Muscle of back (tissue), 13 donors: ENCODE results near the gene TRIML1. TPM values are rescaled to one million over a fixed set of nuclear protein-coding genes. Genes with fewer than 3 reads are reported as not detected.

Experiments
- DNase-seq, 3 donors: peaks; one replicate each; pipeline versions ENCODE4 v3.0.0 to v3.0.0-alpha.2; 2013
- long read RNA-seq, 9 donors: transcript quantifications; one replicate each; lab custom pipeline, GENCODE V29; 2026
- polyA plus RNA-seq, 10 donors: library from polyadenylated mRNA; unstranded; fragments of 120-200 nt; gene quantifications; one replicate each; pipeline ENCODE4 v1.2.1, GENCODE V29; 2013; ENCODE audit not compliant: insufficient read length in 10 of 10

TRIML1 gene, protein sequence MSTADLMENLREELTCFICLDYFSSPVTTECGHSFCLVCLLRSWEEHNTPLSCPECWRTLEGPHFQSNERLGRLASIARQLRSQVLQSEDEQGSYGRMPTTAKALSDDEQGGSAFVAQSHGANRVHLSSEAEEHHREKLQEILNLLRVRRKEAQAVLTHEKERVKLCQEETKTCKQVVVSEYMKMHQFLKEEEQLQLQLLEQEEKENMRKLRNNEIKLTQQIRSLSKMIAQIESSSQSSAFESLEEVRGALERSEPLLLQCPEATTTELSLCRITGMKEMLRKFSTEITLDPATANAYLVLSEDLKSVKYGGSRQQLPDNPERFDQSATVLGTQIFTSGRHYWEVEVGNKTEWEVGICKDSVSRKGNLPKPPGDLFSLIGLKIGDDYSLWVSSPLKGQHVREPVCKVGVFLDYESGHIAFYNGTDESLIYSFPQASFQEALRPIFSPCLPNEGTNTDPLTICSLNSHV
- polyA plus RNA-seq: not detected
- long read RNA-seq, donor 1: 0 reads
- long read RNA-seq, donor 2: 0 reads
- long read RNA-seq, donor 3: 0 reads
- long read RNA-seq, donor 4: 0 reads
- long read RNA-seq, donor 5: 0 reads
- long read RNA-seq, donor 6: 0 reads
- long read RNA-seq, donor 7: 0 reads
- long read RNA-seq, donor 8: 0 reads
- long read RNA-seq, donor 9: 0 reads

GRCh38 chr4:188139141-188139540 is at the start of gene TRIML1:
Gene TRIML1, plus strand, starts transcription at chr4:188139441. Its CDS starts 118 bp downstream, at chr4:188139559.
- no peak for DNase-seq

DNA sequence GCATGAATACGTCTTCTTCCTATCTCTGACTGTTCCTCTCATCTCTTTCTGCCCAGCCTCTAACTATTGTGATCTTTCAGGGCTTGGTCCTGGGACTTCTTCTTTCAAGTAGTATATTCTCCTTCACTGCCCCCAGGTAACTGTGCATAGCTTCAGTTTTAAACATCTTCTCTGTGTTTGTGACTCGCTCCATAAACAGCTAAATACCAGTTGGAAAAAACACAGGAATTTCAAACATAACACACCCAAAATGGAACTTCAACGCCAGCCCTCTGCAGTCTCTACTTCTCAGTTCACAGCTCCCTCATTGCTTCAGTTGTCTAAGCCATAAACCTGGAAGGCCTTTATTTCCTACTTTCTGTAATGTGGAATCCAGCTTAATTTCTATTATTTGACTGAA is 46.4 kb upstream of the TRIML1 start:
- no peak for DNase-seq

- no peak for DNase-seq
Observed at GRCh38 chr4:188106454-188106853, 32.8 kb upstream of the TRIML1 start.

DNA sequence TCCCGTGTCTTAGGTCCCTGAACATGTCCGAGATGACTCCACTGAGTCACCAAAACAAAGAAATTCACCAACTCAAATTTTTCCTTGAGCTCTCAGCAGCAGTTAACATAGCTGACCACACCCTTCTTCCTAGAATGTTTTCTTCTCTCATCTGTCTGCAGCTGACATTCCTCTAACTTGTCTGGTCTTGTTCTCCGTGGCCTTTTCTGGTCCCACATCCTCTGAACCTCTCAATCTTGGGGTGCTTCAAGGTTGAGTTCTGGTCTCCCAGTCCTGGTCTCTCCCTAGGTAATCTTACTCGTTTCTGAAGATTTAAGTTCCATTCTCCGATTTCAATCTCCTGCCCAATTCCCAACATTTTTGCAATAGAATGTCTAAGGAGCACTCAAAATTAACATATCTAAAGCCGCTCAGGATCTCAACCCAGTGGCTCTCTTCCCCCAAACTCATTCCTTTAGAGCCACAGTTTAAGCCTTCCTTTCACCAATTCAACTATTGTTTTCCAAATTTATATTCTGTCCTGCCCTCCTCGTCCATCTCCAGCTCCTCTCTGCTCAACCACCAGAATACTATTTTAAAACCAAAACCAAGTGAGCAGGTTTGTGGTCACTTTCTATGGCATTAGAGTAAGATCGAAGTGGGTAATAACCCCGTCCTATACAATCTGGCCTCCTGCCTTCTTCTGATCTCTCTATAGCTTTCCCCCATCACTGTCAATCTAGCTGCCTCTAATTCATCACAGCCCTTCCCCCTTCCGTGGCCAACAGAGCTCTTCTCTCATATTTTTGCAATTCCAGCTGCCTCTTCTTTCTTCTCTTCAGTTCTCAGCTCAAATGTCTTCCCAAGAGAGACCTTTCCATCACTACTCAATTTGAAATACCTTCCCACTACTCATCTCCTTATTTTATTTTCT is 31.1 kb upstream of the TRIML1 start:
- DNase-seq: peak in 1 of 3 donors; percentile 18

DNA sequence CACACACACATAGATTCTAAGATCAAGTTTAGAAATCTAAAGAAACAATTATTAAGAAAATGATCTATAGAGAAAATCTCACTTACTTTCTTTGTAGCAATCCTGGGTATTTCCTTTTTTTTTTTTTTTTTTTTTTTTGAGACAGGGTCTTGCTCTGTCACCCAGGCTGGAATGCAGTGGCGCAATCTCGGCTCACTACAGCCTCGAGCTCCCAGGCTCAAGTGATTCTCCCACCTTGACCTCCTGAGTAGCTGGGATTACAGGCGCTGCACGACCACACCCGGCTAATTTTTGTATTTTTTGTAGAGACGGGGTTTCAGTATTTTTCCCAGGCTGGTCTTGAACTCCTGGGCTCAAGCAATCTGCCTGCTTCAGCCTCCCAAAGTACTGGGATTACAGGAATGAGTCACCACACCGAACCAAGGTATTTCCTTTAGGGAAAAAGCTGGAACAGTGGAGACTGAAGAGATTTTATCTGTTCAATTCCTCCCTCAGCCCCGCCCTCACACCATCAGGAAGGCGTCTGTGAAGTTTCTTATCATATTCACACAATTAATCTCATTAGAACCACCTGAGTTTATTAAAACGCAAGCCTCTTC is 30.0 kb upstream of the TRIML1 start, which contains the start of gene TRIML2:
TSS of gene TRIML2 (minus strand) at position 447 of the 599 bp plus-strand sequence. CDS start 4,235 bp downstream, outside the sequence.
- DNase-seq: no peak

- no peak for DNase-seq
Observed at GRCh38 chr4:188110036-188110435, 29.2 kb upstream of the TRIML1 start.

DNA sequence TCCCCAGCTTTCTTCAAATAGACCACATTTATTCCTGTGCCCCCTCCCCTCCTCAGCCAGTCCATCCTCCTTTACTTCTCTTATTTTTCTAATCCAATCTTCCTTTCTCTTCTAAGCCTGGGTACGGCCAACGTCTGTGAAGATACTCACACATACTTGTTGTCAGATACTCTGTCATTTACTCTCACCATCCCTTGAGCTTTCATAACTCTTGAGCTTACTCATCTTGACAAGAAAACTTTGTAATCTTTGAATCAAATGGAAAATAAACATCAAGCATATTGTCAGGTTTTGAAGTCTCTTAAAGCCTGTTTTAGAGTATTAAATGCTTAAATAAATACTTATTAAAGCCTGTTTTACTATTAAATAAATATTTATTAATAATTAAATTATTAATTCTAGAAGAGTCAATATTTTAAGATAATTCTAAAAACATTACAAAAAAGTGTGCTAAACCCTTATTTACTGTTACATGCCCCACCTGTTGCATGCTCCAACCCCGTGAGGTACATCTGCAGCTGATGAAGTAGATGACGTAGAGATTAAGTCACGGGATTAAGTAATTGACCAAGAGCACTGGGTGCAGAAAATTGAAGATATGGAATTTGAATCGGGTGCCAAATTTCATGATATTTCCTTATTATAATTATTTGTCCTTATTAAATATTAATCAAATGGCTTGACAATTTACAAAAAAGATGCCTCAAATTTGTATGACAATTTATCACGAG is 28.3 kb upstream of the TRIML1 start:
- DNase-seq: no peak

- no peak for DNase-seq
Observed at GRCh38 chr4:188111955-188112354, 27.3 kb upstream of the TRIML1 start.

GRCh38 chr4:188113156-188113555 is 26.1 kb upstream of the TRIML1 start:
- DNase-seq: no peak

- DNase-seq: no peak
Observed at GRCh38 chr4:188117631-188118324, 21.5 kb upstream of the TRIML1 start.

DNA sequence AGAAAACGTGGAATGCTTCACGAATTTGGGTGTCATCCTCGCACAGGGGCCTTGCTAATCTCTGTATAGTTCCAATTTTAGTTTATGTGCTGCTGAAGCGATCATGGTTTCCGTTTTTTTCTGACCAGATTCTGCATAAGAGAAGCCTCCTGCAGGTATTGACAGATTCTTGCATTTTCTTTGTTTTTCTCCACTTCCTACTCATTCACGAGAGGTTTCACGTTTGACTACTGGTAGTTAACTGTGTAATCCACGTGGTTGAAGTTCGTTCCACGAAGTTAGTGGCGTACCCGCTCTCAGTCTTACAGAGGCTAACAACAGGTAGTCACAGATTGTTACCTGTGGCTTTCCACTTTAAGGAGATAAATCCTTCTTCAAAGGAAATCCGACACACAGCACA is 17.7 kb upstream of the TRIML1 start:
- DNase-seq: no peak

- peak in 1 of 3 donors; percentile 66 for DNase-seq
Observed at GRCh38 chr4:188127214-188127874, 11.9 kb upstream of the TRIML1 start.

- DNase-seq: no peak
Observed at GRCh38 chr4:188130355-188130754, 8.9 kb upstream of the TRIML1 start.

DNA sequence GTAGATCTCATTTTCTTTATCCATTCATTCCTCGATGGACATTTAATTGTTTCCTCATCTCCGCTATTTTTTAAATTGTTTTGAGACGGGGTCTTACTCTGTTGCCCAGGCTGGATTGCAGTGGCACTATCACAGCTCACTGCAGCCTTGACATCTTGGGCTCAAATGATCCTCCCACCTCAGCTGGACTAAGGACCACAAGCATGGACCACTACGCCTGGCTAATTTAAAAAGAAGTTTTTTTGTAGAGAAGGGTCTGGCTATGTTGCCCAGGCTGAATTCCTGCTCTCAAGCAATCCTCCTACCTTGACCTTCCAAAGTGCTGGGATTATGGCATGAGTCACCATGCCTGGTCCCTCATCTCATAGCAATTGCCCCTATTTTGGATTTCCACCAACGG is 7.0 kb upstream of the TRIML1 start:
- DNase-seq: no peak

DNA sequence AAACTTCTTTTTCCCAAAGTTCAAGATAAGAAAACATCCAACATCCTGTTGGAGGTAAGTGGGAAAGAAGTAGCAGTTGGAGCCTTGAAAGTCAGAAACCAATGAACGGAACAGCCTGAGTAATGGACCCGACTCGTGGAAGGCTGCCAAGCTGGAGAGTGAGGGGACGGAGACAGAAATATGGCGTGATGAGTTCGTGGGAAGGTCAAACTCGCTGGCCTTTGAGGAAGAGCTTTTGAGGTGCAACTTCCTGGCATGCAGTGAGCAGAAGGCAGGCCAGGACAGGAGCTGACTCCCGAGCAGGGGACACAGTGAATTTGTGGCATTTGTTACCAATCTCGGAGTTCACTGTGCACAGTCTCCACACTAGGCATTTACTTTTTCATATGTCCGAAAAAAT is 1.0 kb upstream of the TRIML1 start:
- DNase-seq: no peak

DNA sequence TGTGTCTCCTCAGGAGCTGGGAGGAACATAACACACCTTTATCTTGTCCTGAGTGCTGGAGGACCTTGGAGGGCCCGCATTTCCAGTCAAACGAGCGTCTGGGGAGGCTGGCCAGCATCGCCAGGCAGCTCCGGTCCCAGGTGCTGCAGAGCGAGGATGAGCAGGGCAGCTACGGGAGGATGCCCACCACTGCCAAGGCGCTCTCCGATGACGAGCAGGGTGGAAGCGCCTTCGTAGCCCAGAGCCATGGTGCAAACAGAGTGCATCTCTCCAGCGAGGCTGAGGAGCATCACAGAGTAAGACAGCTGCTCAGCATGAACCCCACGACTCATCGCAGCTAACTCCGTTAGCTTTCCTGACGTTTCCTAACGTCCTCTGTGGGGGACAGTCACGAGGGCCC is 430 bp downstream of the TRIML1 start:
- no peak for DNase-seq

DNA sequence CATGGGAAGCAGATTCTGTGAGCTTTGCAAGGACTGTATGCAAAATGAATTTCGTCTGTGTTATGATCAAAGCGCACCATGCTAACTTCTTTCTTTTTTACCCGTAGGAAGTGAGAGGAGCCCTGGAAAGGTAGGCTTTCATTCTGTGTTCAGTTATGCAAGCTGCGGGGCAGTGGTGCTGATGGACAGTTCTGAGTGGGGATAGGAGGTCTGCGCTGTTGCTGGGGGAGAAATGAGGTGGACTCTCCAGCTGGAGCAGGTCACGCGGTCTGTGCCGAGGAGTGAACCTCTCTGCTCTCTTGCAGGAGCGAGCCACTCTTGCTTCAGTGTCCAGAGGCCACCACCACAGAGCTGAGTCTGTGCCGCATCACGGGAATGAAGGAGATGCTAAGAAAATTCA is 4.5 kb downstream of the TRIML1 start:
- DNase-seq: no peak

DNA sequence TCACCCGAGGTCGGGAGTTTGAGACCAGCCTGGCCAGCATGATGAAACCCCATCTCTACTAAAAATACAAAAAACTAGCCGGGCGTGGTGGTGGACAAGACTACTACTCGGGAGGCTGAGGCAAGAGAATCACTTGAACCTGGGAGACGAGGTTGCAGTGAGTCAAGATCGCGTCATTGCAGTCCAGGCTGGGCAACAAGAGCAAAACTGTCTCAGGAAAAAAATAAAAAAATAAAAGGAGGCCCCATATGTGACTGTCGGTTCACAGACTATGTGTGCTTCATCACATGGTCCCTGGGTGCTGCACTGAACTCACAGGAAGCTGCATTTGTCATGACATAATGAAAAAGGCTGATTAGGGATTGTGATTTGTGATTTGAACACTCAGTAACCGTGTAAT is 6.4 kb downstream of the TRIML1 start:
- no peak for DNase-seq

GRCh38 chr4:188146618-188147017 is 7.4 kb downstream of the TRIML1 start:
- no peak for DNase-seq

GRCh38 chr4:188147176-188147575 is 7.9 kb downstream of the TRIML1 start:
- no peak for DNase-seq
